DND-41 (cell line): ENCODE data around the gene TMEM117.

ENCODE experiments used
- ATAC-seq: fragments of 200-7000 bp; cut with Tn5 transposase; 3 replicates; pipeline ENCODE4 v1.9.1; 2021; ENCODE audit warnings: low read depth; ENCODE audit not compliant: insufficient read depth
- DNase-seq: peaks from one replicate; pipeline ENCODE4 v3.0.0-alpha.2; 2020
- H2AFZ ChIP-seq: 2 replicates; pipeline ENCODE4 v1.6.0; 2012; ENCODE audit warnings: low read depth, low read length
- H3K27ac ChIP-seq: 2 replicates; pipeline ENCODE4 v1.5.1; 2012; ENCODE audit warnings: low read length, inconsistent platforms
- H3K27me3 ChIP-seq: fragments of 200-600 bp; sonication (generic); 2 replicates; pipeline ENCODE4 v1.6.0; 2012; ENCODE audit warnings: low read length, mild to moderate bottlenecking, inconsistent platforms; ENCODE audit not compliant: insufficient read depth, poor library complexity
- H3K36me3 ChIP-seq: 2 replicates; pipeline ENCODE4 v1.5.1; 2012; ENCODE audit warnings: low read length, inconsistent platforms; ENCODE audit not compliant: insufficient read depth
- H3K4me1 ChIP-seq: 2 replicates; pipeline ENCODE4 v1.5.1; 2012; ENCODE audit warnings: mild to moderate bottlenecking, low read length; ENCODE audit not compliant: insufficient read depth
- H3K4me2 ChIP-seq: 2 replicates; pipeline ENCODE4 v1.6.0; 2012; ENCODE audit warnings: mild to moderate bottlenecking, moderate library complexity, low read length, inconsistent platforms; ENCODE audit not compliant: insufficient read depth
- H3K4me3 ChIP-seq, 2 experiments: fragments of 200-600 bp in 1 of 2; shearing (Covaris generic) in 1 of 2; 2 replicates each; pipeline ENCODE4 v1.5.1; 2012 to 2016; ENCODE audit warnings: inconsistent platforms in 2 of 2, low read length in 2 of 2, mild to moderate bottlenecking in 2 of 2, low read depth in 1 of 2, moderate library complexity in 1 of 2
- H3K79me2 ChIP-seq: 2 replicates; pipeline ENCODE4 v1.6.0; 2012; ENCODE audit warnings: low read length, inconsistent platforms; ENCODE audit not compliant: insufficient read depth
- H3K9ac ChIP-seq: 2 replicates; pipeline ENCODE4 v1.6.0; 2012; ENCODE audit warnings: low read depth, mild to moderate bottlenecking, inconsistent platforms, low read length, moderate library complexity
- H3K9me3 ChIP-seq: 2 replicates; pipeline ENCODE4 v1.5.1; 2012; ENCODE audit warnings: low read length, moderate library complexity, mild to moderate bottlenecking, inconsistent platforms; ENCODE audit not compliant: insufficient read depth, severe bottlenecking
- H4K20me1 ChIP-seq: 2 replicates; pipeline ENCODE4 v1.6.0; 2012; ENCODE audit warnings: low read length; ENCODE audit not compliant: insufficient read depth
- EZH2 ChIP-seq: IDR thresholded peaks from 3 replicates; pipeline ENCODE4 v1.6.1; 2012; ENCODE audit warnings: borderline replicate concordance, low read depth, mild to moderate bottlenecking, moderate library complexity, low read length, inconsistent platforms; ENCODE audit not compliant: severe bottlenecking
- TF ChIP-seq, protein P1 (sequence below): IDR thresholded peaks from 2 replicates; pipeline ENCODE4 v1.5.1; 2012; ENCODE audit warnings: borderline replicate concordance, low read length, moderate library complexity, mild to moderate bottlenecking; ENCODE audit not compliant: poor library complexity, severe bottlenecking; ENCODE audit errors: extremely low read depth

The TMEM117 gene

DNA sequence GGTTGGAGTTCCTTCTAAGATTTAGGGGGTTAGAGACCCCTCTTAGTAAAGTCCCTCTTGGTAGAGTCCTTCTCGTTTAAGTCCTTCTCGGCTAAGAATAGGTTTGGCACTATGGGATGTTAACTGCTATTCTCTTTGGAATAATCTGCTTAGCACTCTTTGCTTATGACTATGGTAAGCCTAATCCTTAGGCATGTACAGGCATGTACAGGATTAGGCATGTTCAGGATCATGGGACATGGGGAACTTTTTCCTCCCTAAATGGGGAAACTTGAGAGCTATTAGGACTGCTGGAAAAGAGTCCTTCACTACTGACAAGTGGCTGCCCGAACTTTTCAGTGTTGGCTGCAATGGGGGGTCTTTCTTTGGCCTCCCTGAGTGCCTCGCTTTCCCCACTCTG is 193.3 kb downstream of the TMEM117 start:
- no peak for ATAC-seq
- H4K20me1 ChIP-seq = no peaks in the 10 kb centered on the region
- H3K36me3 ChIP-seq = no peaks in the 10 kb centered on the region
- TF ChIP-seq, protein P1, sequence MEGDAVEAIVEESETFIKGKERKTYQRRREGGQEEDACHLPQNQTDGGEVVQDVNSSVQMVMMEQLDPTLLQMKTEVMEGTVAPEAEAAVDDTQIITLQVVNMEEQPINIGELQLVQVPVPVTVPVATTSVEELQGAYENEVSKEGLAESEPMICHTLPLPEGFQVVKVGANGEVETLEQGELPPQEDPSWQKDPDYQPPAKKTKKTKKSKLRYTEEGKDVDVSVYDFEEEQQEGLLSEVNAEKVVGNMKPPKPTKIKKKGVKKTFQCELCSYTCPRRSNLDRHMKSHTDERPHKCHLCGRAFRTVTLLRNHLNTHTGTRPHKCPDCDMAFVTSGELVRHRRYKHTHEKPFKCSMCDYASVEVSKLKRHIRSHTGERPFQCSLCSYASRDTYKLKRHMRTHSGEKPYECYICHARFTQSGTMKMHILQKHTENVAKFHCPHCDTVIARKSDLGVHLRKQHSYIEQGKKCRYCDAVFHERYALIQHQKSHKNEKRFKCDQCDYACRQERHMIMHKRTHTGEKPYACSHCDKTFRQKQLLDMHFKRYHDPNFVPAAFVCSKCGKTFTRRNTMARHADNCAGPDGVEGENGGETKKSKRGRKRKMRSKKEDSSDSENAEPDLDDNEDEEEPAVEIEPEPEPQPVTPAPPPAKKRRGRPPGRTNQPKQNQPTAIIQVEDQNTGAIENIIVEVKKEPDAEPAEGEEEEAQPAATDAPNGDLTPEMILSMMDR = no peak
- no peak for TF ChIP-seq EZH2
- DNase-seq = no peak
- H3K27ac ChIP-seq = no peak overlapping the region
- H3K9ac ChIP-seq = no peak overlapping the region
- H3K4me2 ChIP-seq = no peak overlapping the region
- H3K9me3 ChIP-seq = peaks cover 11% of the 10 kb centered on the region
- no peak overlapping the region for H2AFZ ChIP-seq
- H3K4me3 ChIP-seq = no peak overlapping the region
- no peaks in the 10 kb centered on the region for H3K79me2 ChIP-seq
- H3K4me1 ChIP-seq = no peaks in the 10 kb centered on the region
- H3K27me3 ChIP-seq = no peaks in the 10 kb centered on the region

DNA sequence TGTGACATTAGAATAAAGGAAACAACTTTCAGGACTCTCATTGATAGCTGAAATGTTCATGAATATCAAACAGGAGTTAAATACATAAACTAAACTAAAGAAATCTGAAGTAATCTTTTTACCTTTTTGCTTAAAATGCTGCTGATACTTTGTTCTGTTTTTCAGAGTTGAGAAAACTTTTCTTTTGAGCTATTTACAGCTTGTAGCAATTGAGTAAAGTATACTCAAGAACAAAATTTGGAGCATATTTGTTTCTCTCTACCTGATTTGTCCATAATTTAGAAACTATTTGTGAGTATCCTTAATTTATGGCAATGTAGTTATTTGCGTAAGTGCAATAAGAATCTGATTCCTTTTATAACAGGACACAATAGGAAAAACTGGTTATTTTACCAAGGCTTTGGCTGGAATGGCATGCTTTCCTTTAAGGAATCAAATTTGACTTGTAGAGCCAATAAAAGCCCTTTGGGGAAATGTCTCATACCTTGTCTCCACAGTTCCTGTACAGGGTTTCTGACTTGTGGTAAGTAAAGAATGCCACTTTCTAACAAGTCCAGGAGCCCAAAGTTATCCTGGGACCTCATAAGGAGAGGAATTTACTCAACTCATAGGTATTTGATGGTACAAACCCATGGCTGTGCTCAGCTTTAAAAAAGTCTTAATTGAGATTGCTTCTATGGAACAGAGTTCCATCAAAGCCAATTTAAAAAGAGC is 195.7 kb downstream of the TMEM117 start:
- Histone ChIP-seq H3K4me2 (no peak overlapping the region), H3K9ac (no peak overlapping the region), H2AFZ (no peak overlapping the region), H3K4me3 (no peak overlapping the region), H3K27ac (no peak overlapping the region), H3K36me3 (no peaks in the 10 kb centered on the region), H3K9me3 (peaks cover 11% of the 10 kb centered on the region), H3K27me3 (no peaks in the 10 kb centered on the region), H3K79me2 (no peaks in the 10 kb centered on the region), H3K4me1 (no peaks in the 10 kb centered on the region), H4K20me1 (no peaks in the 10 kb centered on the region)
- ATAC-seq = no peak
- TF ChIP-seq, protein P1 = no peak
- TF ChIP-seq EZH2 = no peak
- no peak for DNase-seq

DNA sequence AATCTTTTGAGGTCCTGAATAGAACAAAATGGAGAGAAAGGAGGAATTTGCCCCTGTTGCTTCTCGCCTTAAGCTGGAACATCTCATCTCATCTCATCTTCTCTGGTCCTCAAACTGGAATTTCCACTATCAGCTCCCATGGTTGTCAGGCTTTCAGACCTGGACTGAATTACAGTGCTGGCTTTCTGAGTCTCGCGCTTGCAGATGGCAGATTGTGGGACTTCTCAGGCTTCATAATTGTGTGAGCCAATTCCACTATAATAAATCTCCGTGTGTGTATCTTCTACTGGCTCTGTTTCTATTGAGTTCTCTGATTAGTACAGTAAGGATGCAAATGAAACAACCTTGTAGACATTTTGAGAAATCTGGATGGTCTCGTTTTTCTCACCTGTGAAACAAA is 199.0 kb downstream of the TMEM117 start:
- H3K4me2 ChIP-seq = no peak overlapping the region
- H3K36me3 ChIP-seq = no peaks in the 10 kb centered on the region
- peaks cover 11% of the 10 kb centered on the region for H3K9me3 ChIP-seq
- no peaks in the 10 kb centered on the region for H4K20me1 ChIP-seq
- no peak for TF ChIP-seq EZH2
- TF ChIP-seq, protein P1 = no peak
- no peak overlapping the region for H3K4me3 ChIP-seq
- no peak overlapping the region for H3K27ac ChIP-seq
- H3K4me1 ChIP-seq = no peaks in the 10 kb centered on the region
- ATAC-seq (no peak), DNase-seq (no peak)
- no peaks in the 10 kb centered on the region for H3K27me3 ChIP-seq
- H2AFZ ChIP-seq = no peak overlapping the region
- no peaks in the 10 kb centered on the region for H3K79me2 ChIP-seq
- H3K9ac ChIP-seq = no peak overlapping the region
